SK-N-SH treated with all-trans-retinoic acid at 6 μM for 48 hours (cell line): ENCODE data around the gene CDC42BPB.
A peak's percentile ranks its signal among the peaks of the same experiment; 100 is the strongest.

ENCODE experiments used
- ATAC-seq: fragments of 200-7000 bp; cut with Tn5 transposase; 3 replicates; pipeline ENCODE4 v1.9.1; 2020; ENCODE audit warnings: mild to moderate bottlenecking, moderate library complexity
- ARNTL ChIP-seq: fragments of 450-650 bp; formaldehyde crosslinking; IDR thresholded peaks from 2 replicates; pipeline ENCODE4 v1.5.0; 2020; ENCODE audit warnings: low read depth, mild to moderate bottlenecking, moderate library complexity, borderline replicate concordance
- BACH2 ChIP-seq: fragments of 250-450 bp; sonication (Bioruptor Pico); IDR thresholded peaks from 2 replicates; pipeline ENCODE4 v1.9.0; 2021; ENCODE audit warnings: mild to moderate bottlenecking, borderline replicate concordance
- CREB5 ChIP-seq: fragments of 250-450 bp; sonication (Bioruptor Pico); IDR thresholded peaks from 2 replicates; pipeline ENCODE4 v1.5.1; 2020; ENCODE audit warnings: low read depth, mild to moderate bottlenecking, moderate library complexity
- CSDC2 ChIP-seq: fragments of 250-450 bp; sonication (Bioruptor Pico); IDR thresholded peaks from 2 replicates; pipeline ENCODE4 v1.5.0; 2020; ENCODE audit warnings: mild to moderate bottlenecking, moderate library complexity
- CSRNP3 ChIP-seq: fragments of 250-450 bp; sonication (Bioruptor Pico); IDR thresholded peaks from 2 replicates; pipeline ENCODE4 v1.5.1; 2021; ENCODE audit warnings: mild to moderate bottlenecking, moderate library complexity
- ESRRG ChIP-seq: fragments of 250-450 bp; sonication (Bioruptor Pico); IDR thresholded peaks from 2 replicates; pipeline ENCODE4 v1.6.1; 2021; ENCODE audit warnings: mild to moderate bottlenecking
- GLIS3 ChIP-seq: fragments of 250-450 bp; sonication (Bioruptor Pico); IDR thresholded peaks from 2 replicates; pipeline ENCODE4 v1.5.0; 2020; ENCODE audit warnings: mild to moderate bottlenecking, moderate library complexity
- ISL1 ChIP-seq: fragments of 250-450 bp; sonication (Bioruptor Pico); IDR thresholded peaks from 2 replicates; pipeline ENCODE4 v2.1.2; 2022; ENCODE audit warnings: mild to moderate bottlenecking, moderate library complexity
- OSR1 ChIP-seq: fragments of 250-450 bp; sonication (Bioruptor Pico); IDR thresholded peaks from 2 replicates; pipeline ENCODE4 v1.8.0; 2022; ENCODE audit warnings: moderate library complexity, mild to moderate bottlenecking, inconsistent platforms
- PATZ1 ChIP-seq: fragments of 250-450 bp; sonication (Bioruptor Pico); IDR thresholded peaks from 2 replicates; pipeline ENCODE4 v1.8.0; 2020; ENCODE audit warnings: mild to moderate bottlenecking, moderate library complexity, borderline replicate concordance
- POU6F1 ChIP-seq: fragments of 250-450 bp; sonication (Bioruptor Pico); IDR thresholded peaks from 2 replicates; pipeline ENCODE4 v1.8.0; 2021; ENCODE audit warnings: low read depth, mild to moderate bottlenecking, moderate library complexity, borderline replicate concordance
- PPARA ChIP-seq: fragments of 250-450 bp; sonication (Bioruptor Pico); IDR thresholded peaks from 2 replicates; pipeline ENCODE4 v1.5.0; 2020; ENCODE audit warnings: mild to moderate bottlenecking, borderline replicate concordance
- RARB ChIP-seq: fragments of 250-450 bp; sonication (Bioruptor Pico); IDR thresholded peaks from 2 replicates; pipeline ENCODE4 v1.8.0; 2021; ENCODE audit warnings: mild to moderate bottlenecking, moderate library complexity
- SNAI2 ChIP-seq: fragments of 250-450 bp; sonication (Bioruptor Pico); IDR thresholded peaks from 2 replicates; pipeline ENCODE4 v1.5.0; 2020; ENCODE audit warnings: mild to moderate bottlenecking, moderate library complexity
- TOX ChIP-seq: fragments of 250-450 bp; sonication (Bioruptor Pico); IDR thresholded peaks from 2 replicates; pipeline ENCODE4 v1.8.0; 2021; ENCODE audit warnings: mild to moderate bottlenecking, moderate library complexity, borderline replicate concordance
- TSHZ2 ChIP-seq: fragments of 250-450 bp; sonication (Bioruptor Pico); IDR thresholded peaks from 2 replicates; pipeline ENCODE4 v1.5.0; 2020; ENCODE audit warnings: mild to moderate bottlenecking, moderate library complexity
- ZC3H10 ChIP-seq: fragments of 250-450 bp; sonication (Bioruptor Pico); IDR thresholded peaks from 2 replicates; pipeline ENCODE4 v1.5.1; 2021; ENCODE audit warnings: mild to moderate bottlenecking, moderate library complexity
- ZFP3 ChIP-seq: fragments of 250-450 bp; sonication (Bioruptor Pico); IDR thresholded peaks from 2 replicates; pipeline ENCODE4 v1.5.0; 2020; ENCODE audit warnings: mild to moderate bottlenecking, moderate library complexity
- ZFP30 ChIP-seq: fragments of 450-650 bp; formaldehyde crosslinking; IDR thresholded peaks from 2 replicates; pipeline ENCODE4 v1.5.0; 2022; ENCODE audit warnings: mild to moderate bottlenecking, moderate library complexity
- ZNF70 ChIP-seq: fragments of 450-650 bp; formaldehyde crosslinking; IDR thresholded peaks from 2 replicates; pipeline ENCODE4 v1.5.0; 2020; ENCODE audit warnings: mild to moderate bottlenecking, moderate library complexity
- ZNF8 ChIP-seq: fragments of 450-650 bp; formaldehyde crosslinking; IDR thresholded peaks from 2 replicates; pipeline ENCODE4 v1.5.0; 2020; ENCODE audit warnings: mild to moderate bottlenecking, moderate library complexity

Gene CDC42BPB

GRCh38 chr14:102918438-102918837 lies 138.9 kb downstream of the CDC42BPB start:
- TF ChIP-seq GLIS3 (no peak), PPARA (no peak)
- ATAC-seq, result no peak

- peak; percentile 59 for ATAC-seq
- no peak for TF ChIP-seq ISL1 (CRISPR knock-in tag)
- TF ChIP-seq ZFP30 (CRISPR knock-in tag), result no peak
- no peak for TF ChIP-seq PATZ1 (CRISPR knock-in tag)
- no peak for TF ChIP-seq CSDC2 (CRISPR knock-in tag)
- no peak for TF ChIP-seq BACH2
- TF ChIP-seq TOX (CRISPR knock-in tag), result no peak
- TF ChIP-seq GLIS3, result no peak
- TF ChIP-seq PPARA, result no peak
- no peak for TF ChIP-seq ARNTL (CRISPR knock-in tag)
- no peak for TF ChIP-seq ZNF70 (CRISPR knock-in tag)
- TF ChIP-seq RARB (CRISPR knock-in tag), result no peak
- TF ChIP-seq POU6F1 (CRISPR knock-in tag), result no peak
- TF ChIP-seq TSHZ2 (CRISPR knock-in tag), result no peak
- no peak for TF ChIP-seq ESRRG (CRISPR knock-in tag)
- no peak for TF ChIP-seq ZNF8
- TF ChIP-seq ZC3H10 (CRISPR knock-in tag), result no peak
- no peak for TF ChIP-seq CREB5 (CRISPR knock-in tag)
- TF ChIP-seq CSRNP3 (CRISPR knock-in tag), result no peak
- TF ChIP-seq SNAI2 (CRISPR knock-in tag), result no peak
Observed at GRCh38 chr14:102917469-102918211, 139.7 kb downstream of the CDC42BPB start.

- no peak; the same call in 2 of the 3 replicates for ATAC-seq
- TF ChIP-seq ZNF8 (no peak), RARB (CRISPR knock-in tag) (no peak), ARNTL (CRISPR knock-in tag) (no peak), CSRNP3 (CRISPR knock-in tag) (no peak), BACH2 (no peak), TSHZ2 (CRISPR knock-in tag) (no peak), GLIS3 (no peak), ZFP30 (CRISPR knock-in tag) (no peak), OSR1 (CRISPR knock-in tag) (no peak), TOX (CRISPR knock-in tag) (no peak), SNAI2 (CRISPR knock-in tag) (no peak), ZFP3 (CRISPR knock-in tag) (no peak), ESRRG (CRISPR knock-in tag) (no peak), ZC3H10 (CRISPR knock-in tag) (no peak), POU6F1 (CRISPR knock-in tag) (no peak), PPARA (no peak)
Observed at GRCh38 chr14:102917056-102917385, 140.3 kb downstream of the CDC42BPB start.
